GM21367 (cell line): ENCODE results near the gene SFXN2.

Experiments used
- ATAC-seq: cut with Tn5 transposase; IDR thresholded peaks from one replicate; pipeline ENCODE4 v1.9.1; 2021; ENCODE audit not compliant: unreplicated experiment

The SFXN2 gene

GRCh38 chr10:102775201-102775934, 60.9 kb downstream of the SFXN2 start:
- no peak for ATAC-seq

GRCh38 chr10:102775935-102776669, 61.7 kb downstream of the SFXN2 start:
- no peak for ATAC-seq

GRCh38 chr10:102776779-102777456, 62.5 kb downstream of the SFXN2 start:
- ATAC-seq = no peak

GRCh38 chr10:102777711-102778453, 63.4 kb downstream of the SFXN2 start:
- no peak for ATAC-seq

- ATAC-seq = no peak
These were observed 64.3 kb downstream of the SFXN2 start for GRCh38 chr10:102778781-102779180.

- no peak for ATAC-seq
These were observed 65.5 kb downstream of the SFXN2 start for GRCh38 chr10:102779680-102780526.

- no peak for ATAC-seq
These were observed 66.0 kb downstream of the SFXN2 start for GRCh38 chr10:102780527-102780808.

- no peak for ATAC-seq
These were observed 66.9 kb downstream of the SFXN2 start for GRCh38 chr10:102781090-102781920.

- ATAC-seq = no peak
These were observed 67.6 kb downstream of the SFXN2 start for GRCh38 chr10:102781921-102782557.

- no peak for ATAC-seq
These were observed 68.5 kb downstream of the SFXN2 start for GRCh38 chr10:102782673-102783551.

- ATAC-seq = no peak
These were observed 69.1 kb downstream of the SFXN2 start for GRCh38 chr10:102783568-102783967.

GRCh38 chr10:102785818-102786217, 71.4 kb downstream of the SFXN2 start:
- ATAC-seq = no peak

- no peak for ATAC-seq
These were observed 77.4 kb downstream of the SFXN2 start for GRCh38 chr10:102791754-102792395.
